GM12874 (cell line): ENCODE data around the gene SPIN2A.
"Not testable (repeated sequence)": the region's sequence is repeated elsewhere in the genome, so short reads cannot be mapped to it uniquely, and the experiment has no call there.

Experiments used
- TF ChIP-seq, protein P1 (sequence below): IDR thresholded peaks from 2 replicates; pipeline ENCODE4 v1.5.1; 2011; ENCODE audit warnings: low read depth, mild to moderate bottlenecking, control low read depth, low read length, moderate library complexity; ENCODE audit not compliant: insufficient read depth

Gene SPIN2A

DNA sequence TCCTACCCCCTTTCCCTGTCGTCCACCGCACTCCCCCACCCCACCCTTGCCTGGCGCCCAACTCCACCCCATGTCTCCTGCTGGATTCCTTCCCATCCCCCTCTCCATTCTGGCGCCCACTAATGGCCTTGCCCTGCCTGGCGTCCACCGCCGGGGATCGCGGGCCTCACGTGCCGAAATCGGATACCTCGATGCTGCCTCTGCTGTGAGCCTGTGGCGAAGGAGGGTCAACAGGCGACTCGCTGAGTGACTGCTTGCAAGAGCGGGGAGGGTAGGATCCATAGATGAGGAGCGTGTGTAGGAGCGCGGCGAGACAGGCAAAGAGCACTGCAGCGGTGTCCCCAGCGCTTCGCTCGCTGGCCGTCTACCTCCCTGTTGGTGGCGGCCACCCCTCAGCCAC, at the start of gene SPIN2A:
Gene SPIN2A, minus strand, starts transcription at position 325 of the 400 bp plus-strand sequence. CDS start 800 bp downstream, outside the sequence.
- TF ChIP-seq, protein P1, sequence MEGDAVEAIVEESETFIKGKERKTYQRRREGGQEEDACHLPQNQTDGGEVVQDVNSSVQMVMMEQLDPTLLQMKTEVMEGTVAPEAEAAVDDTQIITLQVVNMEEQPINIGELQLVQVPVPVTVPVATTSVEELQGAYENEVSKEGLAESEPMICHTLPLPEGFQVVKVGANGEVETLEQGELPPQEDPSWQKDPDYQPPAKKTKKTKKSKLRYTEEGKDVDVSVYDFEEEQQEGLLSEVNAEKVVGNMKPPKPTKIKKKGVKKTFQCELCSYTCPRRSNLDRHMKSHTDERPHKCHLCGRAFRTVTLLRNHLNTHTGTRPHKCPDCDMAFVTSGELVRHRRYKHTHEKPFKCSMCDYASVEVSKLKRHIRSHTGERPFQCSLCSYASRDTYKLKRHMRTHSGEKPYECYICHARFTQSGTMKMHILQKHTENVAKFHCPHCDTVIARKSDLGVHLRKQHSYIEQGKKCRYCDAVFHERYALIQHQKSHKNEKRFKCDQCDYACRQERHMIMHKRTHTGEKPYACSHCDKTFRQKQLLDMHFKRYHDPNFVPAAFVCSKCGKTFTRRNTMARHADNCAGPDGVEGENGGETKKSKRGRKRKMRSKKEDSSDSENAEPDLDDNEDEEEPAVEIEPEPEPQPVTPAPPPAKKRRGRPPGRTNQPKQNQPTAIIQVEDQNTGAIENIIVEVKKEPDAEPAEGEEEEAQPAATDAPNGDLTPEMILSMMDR = not testable (repeated sequence)

DNA sequence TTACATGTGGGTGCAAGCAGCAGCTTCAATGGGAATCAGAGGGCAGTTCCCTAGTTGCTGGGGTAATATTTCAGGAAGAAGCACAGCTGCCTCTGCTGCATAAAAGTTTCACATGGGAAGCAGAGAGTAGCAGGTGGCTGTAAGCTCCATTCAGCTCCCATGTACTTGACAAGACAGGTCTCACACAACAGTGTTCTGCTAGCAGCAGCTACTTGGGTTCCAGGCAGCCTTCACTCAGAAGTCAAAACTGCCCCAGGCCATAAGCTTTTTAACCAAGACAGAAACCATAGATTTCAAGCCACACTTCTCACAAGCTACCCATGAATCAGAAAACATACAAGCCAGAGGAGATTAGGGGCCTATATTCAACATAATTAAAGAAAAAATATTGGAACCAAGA, 41.4 kb upstream of the SPIN2A start:
- TF ChIP-seq, protein P1 = no peak

DNA sequence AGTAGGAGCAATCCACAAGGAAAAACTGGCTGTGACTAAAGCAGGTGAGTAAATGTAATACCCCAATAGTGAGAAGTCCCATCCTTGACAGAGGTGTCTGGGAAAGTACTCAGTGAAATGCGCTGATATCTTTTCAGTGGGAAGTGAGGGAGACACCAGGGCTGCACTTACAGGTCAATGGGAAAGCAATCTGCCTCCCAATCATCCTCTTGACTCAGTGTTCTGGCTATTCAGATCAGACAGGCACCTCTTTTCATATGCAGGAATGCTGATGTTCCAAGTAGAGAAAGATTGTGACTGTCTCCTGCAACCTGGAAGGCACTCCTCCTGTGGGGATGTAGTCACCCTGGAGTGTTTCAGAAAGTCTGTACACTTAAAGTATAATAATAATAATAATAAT, 39.9 kb upstream of the SPIN2A start:
- TF ChIP-seq, protein P1 = no peak

DNA sequence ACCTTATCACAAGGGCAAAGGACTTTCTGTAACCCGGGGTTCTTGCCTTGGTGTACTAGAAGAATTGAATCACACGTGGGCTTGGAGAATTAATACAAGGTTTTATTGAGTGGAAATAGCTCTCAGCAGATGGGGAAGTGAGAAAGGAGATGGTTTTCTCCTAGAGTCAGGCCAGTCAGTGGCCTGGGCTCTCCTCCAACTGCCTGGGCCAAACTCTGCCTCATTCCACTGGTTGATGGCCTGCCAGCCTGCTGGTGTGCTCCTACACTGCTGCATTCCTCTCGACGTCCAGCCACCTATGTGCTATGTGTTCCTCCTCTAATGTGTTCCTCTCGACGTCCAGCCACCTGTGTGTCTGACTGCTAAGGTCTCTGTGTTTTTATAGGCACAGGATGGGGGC, 35.3 kb upstream of the SPIN2A start:
- TF ChIP-seq, protein P1 = no peak

DNA sequence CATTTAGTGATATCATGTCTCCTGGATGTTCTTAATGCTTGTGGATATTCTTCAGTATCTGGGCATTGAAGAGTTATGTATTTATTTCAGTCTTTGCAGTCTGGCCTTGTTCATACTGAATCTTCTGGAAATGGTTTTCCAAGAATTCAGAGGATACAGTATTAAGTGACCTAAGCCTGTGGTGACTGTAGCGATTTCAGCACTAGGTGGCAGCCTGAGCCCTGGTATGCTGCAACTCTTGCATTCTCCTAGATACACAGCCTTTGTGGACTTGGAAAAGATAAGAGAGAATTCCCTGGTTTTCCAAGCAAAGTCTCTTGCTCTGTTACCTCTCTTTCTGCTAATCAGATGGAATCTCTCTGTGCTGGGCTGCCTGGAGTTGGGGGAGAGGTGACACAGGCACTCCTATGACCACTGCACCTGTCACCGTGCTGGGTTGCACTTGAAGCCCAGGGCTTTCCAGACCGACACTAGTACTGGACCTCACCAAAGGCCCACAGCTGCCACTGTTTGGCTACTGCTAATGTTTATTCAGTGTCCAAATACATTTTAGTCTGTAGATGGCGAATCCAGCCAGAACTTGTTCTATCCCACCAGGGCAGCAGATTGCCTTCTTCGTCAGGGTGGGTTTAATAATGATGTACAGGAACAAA, 19.3 kb upstream of the SPIN2A start:
- TF ChIP-seq, protein P1 = 0 out of 2 replicates have a peak, but pooled peaks have one; percentile 19

DNA sequence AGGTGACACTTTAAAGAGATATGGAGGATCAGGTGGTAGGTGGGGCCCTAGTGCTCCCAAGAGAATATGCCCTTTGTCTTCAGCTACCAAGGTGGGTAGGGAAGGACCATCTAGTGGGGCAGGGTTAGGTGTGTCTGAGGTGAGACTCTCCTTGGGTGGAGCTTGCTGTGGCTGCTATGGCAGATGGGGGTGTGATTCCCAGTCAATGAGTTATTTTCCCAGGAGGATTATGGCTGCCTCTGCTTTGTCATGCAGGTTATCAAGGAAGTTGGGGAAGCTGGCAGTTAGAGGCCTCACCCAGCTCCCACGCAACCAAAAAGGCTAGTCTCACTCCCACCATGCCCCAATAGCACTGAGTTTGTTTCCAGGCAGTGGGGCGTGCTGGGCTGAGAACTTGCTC, 18.0 kb upstream of the SPIN2A start:
- TF ChIP-seq, protein P1 = no peak

DNA sequence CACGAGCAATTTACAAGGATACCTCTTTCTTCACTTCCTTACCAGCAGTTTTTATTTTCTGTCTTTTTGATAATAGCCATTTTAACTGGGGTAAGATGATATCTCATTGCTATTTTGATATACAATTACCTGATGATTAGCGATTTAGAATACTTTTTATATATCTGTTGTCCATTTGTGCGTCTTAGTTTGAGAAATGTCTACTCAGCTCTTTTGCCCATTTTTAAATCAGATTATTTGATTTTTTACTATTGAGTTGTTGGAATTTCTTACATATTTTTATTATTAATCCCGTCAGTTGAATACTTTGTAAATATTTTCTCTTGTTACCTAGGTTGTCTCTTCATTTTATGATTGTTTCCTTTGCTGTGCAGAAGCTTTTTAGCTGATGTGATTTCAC, 1.5 kb upstream of the SPIN2A start:
- TF ChIP-seq, protein P1 = no peak
